ENCODE results near the gene NBPF4. TPM values are rescaled to one million over a fixed set of nuclear protein-coding genes. Genes with fewer than 3 reads are reported as not detected.
"Not testable (repeated sequence)": the region's sequence is repeated elsewhere in the genome, so short reads cannot be mapped to it uniquely, and the experiment has no call there.

The NBPF4 gene
- polyA plus RNA-seq, 4 donors = not detected

DNA sequence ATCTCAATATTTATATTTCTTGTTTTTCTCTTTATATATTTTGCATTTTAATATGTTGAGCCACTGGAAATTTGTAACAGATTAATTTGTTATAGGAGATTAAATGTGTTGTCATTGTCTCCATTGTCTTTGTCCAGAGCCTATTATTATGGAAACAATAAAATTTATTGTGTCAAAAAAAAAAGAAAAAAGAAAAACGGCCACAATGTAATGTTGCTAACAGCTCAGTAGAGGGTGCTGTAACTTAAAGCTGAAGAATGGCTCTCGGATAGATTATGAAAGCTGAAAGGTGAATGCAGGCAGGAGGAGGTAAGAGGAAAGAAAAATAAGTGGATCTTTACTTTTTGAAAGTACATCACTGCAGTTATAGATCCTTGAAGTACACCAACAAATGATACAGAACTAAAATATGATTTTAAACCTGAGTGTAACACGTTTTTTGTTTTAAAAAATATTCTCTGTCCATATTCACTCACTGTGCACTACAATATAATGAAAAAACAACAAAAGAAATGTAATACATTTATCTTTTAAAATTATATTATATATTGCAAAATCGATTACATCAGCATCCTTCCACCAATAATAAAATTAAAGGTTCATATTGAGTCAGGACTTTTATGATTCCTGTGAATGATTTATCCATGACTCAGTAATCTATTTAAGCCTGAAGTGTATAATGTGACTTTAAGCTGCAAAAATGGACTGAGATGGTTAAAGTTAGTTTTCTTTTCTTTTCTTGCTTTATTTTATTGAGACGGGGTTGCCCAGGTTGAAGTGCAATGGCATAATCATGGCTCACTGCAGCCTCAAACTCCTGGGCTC is 29.0 kb downstream of the NBPF4 start:
- not testable (repeated sequence) for DNase-seq (ENCODE audit: low read depth in 4 of 4, low spot score in 3 of 4)

- no peak for DNase-seq (ENCODE audit: low read depth in 4 of 4, low spot score in 3 of 4)
Measured at GRCh38 chr1:108211014-108211413, 32.9 kb downstream of the NBPF4 start.

- DNase-seq (ENCODE audit: low read depth in 4 of 4, low spot score in 3 of 4) = no peak
Measured at GRCh38 chr1:108209456-108210108, 34.3 kb downstream of the NBPF4 start.

DNA sequence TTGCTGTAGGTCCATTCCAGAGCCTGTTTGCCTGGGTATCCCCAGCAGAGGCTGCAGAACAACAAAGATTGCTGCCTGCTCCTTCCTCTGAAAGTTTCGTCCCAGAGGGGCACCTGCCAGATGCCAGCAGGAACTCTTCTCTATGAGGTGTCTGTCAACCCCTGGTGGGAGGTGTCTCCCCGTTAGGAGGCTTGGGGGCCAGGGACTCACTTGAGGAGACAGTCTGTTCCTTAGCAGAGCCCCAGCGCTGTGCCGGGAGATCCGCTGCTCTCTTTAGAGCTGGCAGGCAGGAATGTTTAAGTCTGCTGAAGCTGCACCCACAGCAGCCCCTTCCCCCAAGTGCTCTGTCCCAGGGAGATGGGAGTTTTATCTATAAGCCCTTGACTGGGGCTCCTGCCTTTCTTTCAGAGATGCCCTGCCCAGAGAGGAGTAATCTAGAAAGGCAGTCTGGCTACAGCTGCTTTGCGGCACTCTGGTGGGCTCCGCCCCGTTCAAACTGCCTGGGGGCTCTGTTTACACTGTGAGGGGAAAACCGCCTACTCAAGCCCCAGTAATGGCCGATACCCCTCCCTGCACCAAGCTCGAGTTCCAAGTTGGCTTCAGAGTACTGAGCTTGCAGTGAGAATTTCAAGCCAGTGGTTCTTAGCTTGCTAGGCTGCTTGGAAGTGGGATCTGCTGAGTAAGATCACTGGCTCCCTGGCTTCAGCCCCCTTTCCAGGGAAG is 35.0 kb downstream of the NBPF4 start:
- DNase-seq (ENCODE audit: low read depth in 4 of 4, low spot score in 3 of 4) = no peak

DNA sequence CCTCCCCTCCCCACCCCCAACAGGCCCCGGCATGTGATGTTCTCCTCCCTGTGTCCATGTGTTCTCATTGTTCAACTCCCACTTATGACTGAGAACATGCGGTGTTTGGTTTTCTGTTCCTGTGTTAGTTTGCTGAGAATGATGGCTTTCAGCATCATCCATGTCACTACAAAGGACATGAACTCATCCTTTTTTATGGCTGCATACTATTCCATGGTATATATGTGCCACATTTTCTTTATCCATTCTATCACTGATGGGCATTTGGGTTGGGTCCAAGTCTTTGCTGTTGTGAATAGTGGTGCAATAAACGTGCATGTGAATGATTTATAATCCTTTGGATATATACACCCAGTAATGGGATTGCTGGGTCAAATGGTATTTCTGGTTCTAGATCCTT is 40.3 kb downstream of the NBPF4 start:
- DNase-seq (ENCODE audit: low read depth in 4 of 4, low spot score in 3 of 4) = not testable (repeated sequence)

- DNase-seq (ENCODE audit: low read depth in 4 of 4, low spot score in 3 of 4) = no peak
Measured at GRCh38 chr1:108201687-108202086, 42.2 kb downstream of the NBPF4 start.

GRCh38 chr1:108200687-108201051 is 43.2 kb downstream of the NBPF4 start:
- peak in 2 of 4 donors; percentile 24 to 35 for DNase-seq (ENCODE audit: low read depth in 4 of 4, low spot score in 3 of 4)

GRCh38 chr1:108199781-108200686 is 43.8 kb downstream of the NBPF4 start, which contains the start of gene SLC25A24:
TSS of gene SLC25A24 (minus strand) at chr1:108200343. CDS start at chr1:108200138, 205 bp downstream.
- peak; percentile 51 to 73 (median 66) for DNase-seq (ENCODE audit: low read depth in 4 of 4, low spot score in 3 of 4)

DNA sequence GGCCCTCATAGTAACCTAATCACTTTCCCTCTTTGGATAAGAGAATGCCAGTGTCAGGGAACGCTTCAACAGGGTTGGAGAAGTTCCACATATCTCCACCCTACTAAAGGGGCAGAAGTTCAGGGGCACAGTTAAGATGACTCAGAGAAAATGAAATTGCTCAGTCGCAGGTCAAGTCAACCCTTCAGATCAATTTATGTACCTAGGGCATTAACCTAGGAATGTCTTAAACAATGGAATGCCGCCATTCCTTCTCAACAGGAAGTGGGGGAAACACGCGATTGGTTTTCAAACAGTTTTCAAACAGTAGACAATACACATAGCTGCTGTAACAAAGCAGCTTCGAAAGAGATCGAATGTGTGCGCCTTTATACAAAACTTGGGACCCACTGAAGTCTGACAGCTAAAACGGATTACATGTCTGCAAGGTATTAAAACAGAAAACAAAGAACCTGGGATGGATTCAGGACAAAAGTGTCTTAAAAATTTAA is 44.6 kb downstream of the NBPF4 start:
- peak in 3 of 4 donors; percentile 24 to 35 (median 27) for DNase-seq (ENCODE audit: low read depth in 4 of 4, low spot score in 3 of 4)

DNA sequence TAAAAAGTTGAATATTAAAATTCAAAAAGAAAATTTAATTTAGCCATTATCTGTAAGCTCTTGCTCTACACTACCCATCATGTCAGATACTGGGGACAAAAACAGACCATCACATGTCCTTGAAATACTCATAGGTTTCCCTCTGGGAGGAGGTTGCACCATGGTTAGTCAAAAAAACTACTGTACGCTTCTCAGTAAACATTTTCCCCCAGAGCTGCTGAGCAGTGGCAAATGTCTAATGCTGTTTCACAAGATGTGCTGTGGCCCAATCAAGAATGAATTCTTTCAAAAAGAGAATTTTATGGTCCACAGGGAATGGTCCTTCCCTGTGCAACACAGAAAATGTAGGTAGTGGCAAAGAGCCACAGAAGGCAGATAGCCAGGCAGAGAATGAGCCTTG is 49.8 kb downstream of the NBPF4 start:
- DNase-seq (ENCODE audit: low read depth in 4 of 4, low spot score in 3 of 4) = no peak

GRCh38 chr1:108193333-108193732 is 50.5 kb downstream of the NBPF4 start:
- DNase-seq (ENCODE audit: low read depth in 4 of 4, low spot score in 3 of 4) = no peak

- no peak for DNase-seq (ENCODE audit: low read depth in 4 of 4, low spot score in 3 of 4)
Measured at GRCh38 chr1:108192581-108192980, 51.3 kb downstream of the NBPF4 start.

DNA sequence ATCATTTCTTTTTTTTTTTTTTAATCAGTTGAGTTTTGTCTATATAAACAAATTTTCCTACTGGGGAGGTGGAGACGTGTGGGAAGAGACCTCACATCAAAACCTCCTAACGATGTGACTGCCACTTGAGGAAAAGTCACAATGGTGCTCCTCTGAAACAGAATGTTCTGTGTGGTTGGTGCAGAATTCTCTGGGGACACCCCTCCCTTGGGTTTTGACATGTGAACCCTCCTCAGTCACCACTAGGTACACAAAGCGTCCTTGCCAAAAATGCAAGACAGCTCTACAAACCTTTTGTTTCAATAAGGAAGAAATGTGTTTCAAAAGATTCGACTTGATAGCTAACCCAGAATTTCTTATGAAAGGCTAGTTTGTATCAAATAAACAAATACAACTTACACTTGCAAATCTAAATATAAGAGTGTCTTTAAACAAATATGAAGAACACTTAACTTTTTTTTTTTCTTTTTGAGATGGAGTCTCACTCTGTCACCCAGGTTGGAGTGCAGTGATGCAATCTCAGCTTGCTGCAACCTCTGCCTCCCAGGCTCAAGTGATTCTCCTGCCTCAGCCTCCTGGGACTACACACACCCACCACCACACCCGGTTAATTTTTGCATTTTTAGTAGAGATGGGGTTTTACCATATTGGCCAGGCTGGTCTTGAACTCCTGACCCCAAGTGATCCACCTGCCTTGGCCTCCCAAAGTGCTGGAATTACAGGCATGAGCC is 53.0 kb downstream of the NBPF4 start:
- no peak for DNase-seq (ENCODE audit: low read depth in 4 of 4, low spot score in 3 of 4)

DNA sequence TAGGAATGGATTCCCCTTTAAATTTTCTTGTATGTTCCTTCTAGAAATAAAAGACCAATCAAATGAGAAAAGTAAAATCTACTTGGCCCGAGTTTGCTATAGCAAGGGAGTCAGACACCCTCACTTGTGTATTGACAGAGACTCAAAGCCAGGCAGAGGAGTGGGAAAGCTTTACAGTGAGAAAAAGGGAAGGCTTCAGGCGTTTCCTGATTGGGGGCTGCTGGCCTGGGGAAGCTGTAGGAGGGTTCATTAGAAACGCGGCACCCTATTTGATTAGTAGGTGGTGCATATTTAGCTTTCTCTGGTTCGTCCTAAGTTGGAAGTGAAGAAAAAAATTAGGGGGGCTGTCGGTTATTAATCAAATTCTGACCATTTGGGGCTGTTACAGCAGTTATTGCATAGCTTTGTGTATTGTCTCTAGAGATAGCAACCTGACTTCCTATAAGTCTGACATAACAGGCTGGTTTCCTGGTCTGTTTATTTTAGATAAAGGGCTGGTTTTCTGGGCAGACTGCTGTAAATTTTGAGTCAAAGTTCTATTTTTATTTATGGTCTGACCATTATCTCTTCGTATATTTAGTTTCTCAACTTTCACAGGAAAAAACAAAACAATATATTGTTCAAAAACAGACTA is 53.8 kb downstream of the NBPF4 start:
- no peak for DNase-seq (ENCODE audit: low read depth in 4 of 4, low spot score in 3 of 4)

- no peak for DNase-seq (ENCODE audit: low read depth in 4 of 4, low spot score in 3 of 4)
Measured at GRCh38 chr1:108188801-108189200, 55.1 kb downstream of the NBPF4 start.

DNA sequence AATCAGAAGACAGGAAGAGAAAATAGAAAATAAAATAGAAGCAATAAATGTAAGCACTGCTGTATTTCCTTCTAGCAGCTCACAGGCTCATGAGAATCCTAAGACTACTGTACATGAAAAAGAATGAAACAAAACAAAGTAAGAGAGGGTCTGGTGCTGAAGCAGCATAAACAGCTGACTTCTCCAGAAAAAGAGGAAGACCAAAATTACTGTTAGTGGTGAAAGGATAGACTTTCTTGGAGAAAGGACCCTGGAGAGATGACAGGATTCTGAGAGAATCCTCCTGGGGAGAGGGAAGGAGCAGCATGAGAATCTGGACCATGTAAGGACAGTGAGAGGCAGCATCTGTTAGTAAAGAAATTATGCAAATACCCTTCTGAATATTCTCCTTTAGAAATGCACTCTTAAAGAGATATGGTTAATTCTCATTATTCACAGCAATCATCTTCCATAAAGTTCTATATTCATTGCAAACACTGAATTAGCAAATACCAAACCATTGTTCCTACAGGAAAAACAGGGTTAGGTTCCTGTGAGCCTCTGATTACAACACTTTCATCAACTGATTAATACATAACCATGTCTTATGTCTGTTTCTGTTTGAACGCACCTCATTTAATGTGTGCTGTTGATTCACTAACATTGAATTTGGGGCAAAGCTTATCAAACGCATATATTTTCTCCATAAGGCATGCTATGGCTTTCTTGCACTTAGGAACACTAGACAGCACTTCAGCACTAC is 60.7 kb downstream of the NBPF4 start:
- no peak for DNase-seq (ENCODE audit: low read depth in 4 of 4, low spot score in 3 of 4)

DNA sequence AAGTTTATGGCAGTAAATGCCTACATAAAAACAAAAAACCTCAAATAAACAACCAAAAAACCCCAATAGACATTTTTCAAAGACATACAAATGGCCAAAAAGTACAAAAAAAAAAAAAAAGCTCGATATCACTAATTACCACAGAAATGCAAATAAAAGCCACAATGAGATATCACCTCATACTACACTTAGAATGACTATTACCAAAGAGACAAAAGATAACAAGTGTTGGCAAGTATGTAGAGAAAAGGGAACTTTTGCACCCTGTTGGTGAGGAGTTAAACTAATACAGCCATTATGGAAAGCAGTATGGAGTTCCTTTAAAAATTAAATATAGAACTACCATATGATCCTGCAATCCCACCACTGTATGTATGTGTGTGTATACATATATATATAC is 64.9 kb downstream of the NBPF4 start:
- DNase-seq (ENCODE audit: low read depth in 4 of 4, low spot score in 3 of 4) = no peak

Data from left renal pelvis (tissue), 4 donors.